ENCODE data around the gene DLG4. TPM values are rescaled to one million over a fixed set of nuclear protein-coding genes. Genes with fewer than 3 reads are reported as not detected.
"Not testable (repeated sequence)": the region's sequence is repeated elsewhere in the genome, so short reads cannot be mapped to it uniquely, and the experiment has no call there.

DLG4 gene
- total and polyA plus RNA-seq, 7 donors: 1.6 to 27.4 (median 14.6) TPM

- intact Hi-C loops (cut with DNase I); H3K4me3 ChIP-seq; H3K27ac ChIP-seq; DNase-seq; H3K27me3 ChIP-seq; H3K36me3 ChIP-seq; H3K9me3 ChIP-seq; H3K4me1 ChIP-seq: not testable (repeated sequence)
- 78 to 84% methylated on average over 10 of the region's 10 CpGs for WGBS, 2 donors
These were observed 50.6 kb downstream of the DLG4 start for GRCh38 chr17:7168841-7169564.

GRCh38 chr17:7167832-7168231 is 51.8 kb downstream of the DLG4 start:
- WGBS, 2 donors: 69 to 81% methylated on average over 4 of the region's 4 CpGs
- Histone ChIP-seq H3K36me3 (no peaks in the 10 kb centered on the region), H3K4me1 (no peaks in the 10 kb centered on the region), H3K4me3 (no peak overlapping the region), H3K9me3 (peaks cover 0 to 6% (median 2%) of the 10 kb centered on the region in 4 donors), H3K27ac (no peak overlapping the region), H3K27me3 (no peaks in the 10 kb centered on the region)
- intact Hi-C loops (cut with DNase I): no loop called here
- no peak for DNase-seq
- TF ChIP-seq CTCF (IDR thresholded peaks at IDR 0.05) (no peak), POLR2AphosphoS5 (IDR thresholded peaks at IDR 0.05) (peak in 1 of 4 donors; percentile 19)

GRCh38 chr17:7166873-7167272 is 52.8 kb downstream of the DLG4 start:
- Histone ChIP-seq H3K27me3 (no peaks in the 10 kb centered on the region), H3K4me3 (no peak overlapping the region), H3K27ac (no peak overlapping the region), H3K4me1 (no peaks in the 10 kb centered on the region), H3K9me3 (peaks cover 0 to 6% (median 2%) of the 10 kb centered on the region in 4 donors), H3K36me3 (no peaks in the 10 kb centered on the region)
- TF ChIP-seq EP300 (IDR thresholded peaks at IDR 0.05): no peak
- no peak for TF ChIP-seq POLR2A (IDR thresholded peaks at IDR 0.05)
- TF ChIP-seq POLR2AphosphoS5 (IDR thresholded peaks at IDR 0.05): no peak
- TF ChIP-seq CTCF (IDR thresholded peaks at IDR 0.05): no peak
- no peak for DNase-seq
- intact Hi-C loops (cut with DNase I): no loop called here
- WGBS, 2 donors: 76 to 91% methylated on average over 7 of the region's 7 CpGs

GRCh38 chr17:7159571-7159970 is 60.1 kb downstream of the DLG4 start:
- DNase-seq; H3K4me1 ChIP-seq; H3K27me3 ChIP-seq; H3K9me3 ChIP-seq; H3K27ac ChIP-seq; intact Hi-C loops (cut with DNase I); H3K4me3 ChIP-seq; H3K36me3 ChIP-seq: not testable (repeated sequence)
- WGBS, 2 donors: 67 to 70% methylated on average over 10 of the region's 10 CpGs

GRCh38 chr17:7158424-7158823 is 61.2 kb downstream of the DLG4 start:
- H3K4me3 ChIP-seq; intact Hi-C loops (cut with DNase I); H3K27ac ChIP-seq; H3K9me3 ChIP-seq; DNase-seq; H3K4me1 ChIP-seq; H3K36me3 ChIP-seq; H3K27me3 ChIP-seq: not testable (repeated sequence)
- WGBS, 2 donors: 82 to 90% methylated on average over 10 of the region's 10 CpGs

GRCh38 chr17:7156342-7156940 is 63.2 kb downstream of the DLG4 start:
- Histone ChIP-seq H3K27me3 (peaks cover 0 to 4% (median 0%) of the 10 kb centered on the region in 3 donors), H3K27ac (no peak overlapping the region), H3K36me3 (no peaks in the 10 kb centered on the region), H3K4me1 (no peaks in the 10 kb centered on the region), H3K9me3 (no peaks in the 10 kb centered on the region), H3K4me3 (no peak overlapping the region)
- DNase-seq: no peak
- intact Hi-C loops (cut with DNase I): no loop called here
- TF ChIP-seq POLR2AphosphoS5 (IDR thresholded peaks at IDR 0.05): no peak
- no peak for TF ChIP-seq CTCF (IDR thresholded peaks at IDR 0.05)
- TF ChIP-seq POLR2A (IDR thresholded peaks at IDR 0.05): no peak
- no peak for TF ChIP-seq EP300 (IDR thresholded peaks at IDR 0.05)
- WGBS, 2 donors: 76 to 79% methylated on average over 10 of the region's 10 CpGs
